NK-92 (cell line): ENCODE measurements around the gene IDH3A.

ENCODE experiments used
- DNase-seq: peaks from one replicate; lab custom pipeline; 2025; ENCODE audit not compliant: unreplicated experiment; lab: John Stamatoyannopoulos, UW

Gene IDH3A

DNA sequence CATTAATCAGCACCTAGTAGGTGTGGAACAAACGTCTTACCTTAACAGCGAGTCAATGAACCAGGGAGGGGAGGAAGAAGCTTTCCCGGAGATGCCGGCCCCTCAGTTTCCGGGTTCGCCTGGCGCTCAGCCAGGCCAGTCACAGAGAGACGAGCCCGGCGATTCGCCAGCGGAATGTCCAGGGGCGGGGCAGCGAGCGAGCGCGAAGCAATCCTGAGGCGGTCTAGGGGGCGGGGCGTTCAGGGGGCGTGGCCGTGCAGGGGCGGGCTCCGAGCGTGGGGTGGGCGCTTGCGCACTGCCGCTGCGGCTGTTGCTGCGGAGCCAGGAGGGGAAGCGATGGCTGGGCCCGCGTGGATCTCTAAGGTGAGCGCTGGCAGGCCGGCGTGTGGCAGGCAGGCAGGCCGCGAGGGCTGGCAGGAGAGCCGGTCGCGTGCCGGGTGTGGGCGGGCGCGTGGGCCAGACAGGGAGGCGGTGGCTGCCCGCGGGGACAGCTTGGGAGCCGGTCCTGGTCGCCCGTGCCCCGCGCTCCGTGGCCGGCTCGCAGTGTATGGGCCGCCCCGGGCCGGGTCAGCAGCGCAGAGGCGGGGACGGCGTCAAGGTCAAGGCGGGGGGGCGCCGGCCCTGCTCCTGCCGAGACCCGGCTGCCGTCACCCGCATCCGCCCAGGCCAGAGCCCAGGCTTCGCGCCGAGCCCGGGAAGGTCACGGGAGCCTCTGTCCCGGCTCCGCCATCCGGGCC lies at the start of gene IDH3A:
Gene IDH3A, plus strand, starts transcription at position 295 of the 737 bp plus-strand sequence. Its CDS starts 42 bp downstream, at position 337.
- DNase-seq, result peak; percentile 95

DNA sequence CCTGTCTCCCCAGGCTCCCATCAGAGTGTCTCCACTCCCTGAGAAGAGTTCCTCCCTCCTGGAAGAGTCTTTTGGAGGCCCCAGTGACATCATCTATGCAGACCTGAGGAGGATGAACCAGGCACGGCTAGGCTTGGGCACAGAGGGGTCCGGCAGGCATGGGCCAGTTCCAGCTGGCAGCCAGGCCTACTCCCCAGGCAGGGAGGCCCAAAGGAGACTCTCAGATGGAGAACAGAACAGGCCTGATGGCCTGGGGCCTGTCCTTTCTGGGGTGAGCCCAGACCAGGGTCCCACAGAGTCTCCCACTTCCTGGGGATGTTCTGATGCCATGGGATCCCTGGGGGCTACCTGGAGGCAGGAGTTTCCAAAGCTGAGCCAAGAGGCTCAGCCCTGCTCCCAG lies 48.3 kb upstream of the IDH3A start:
- DNase-seq, result no peak

DNA sequence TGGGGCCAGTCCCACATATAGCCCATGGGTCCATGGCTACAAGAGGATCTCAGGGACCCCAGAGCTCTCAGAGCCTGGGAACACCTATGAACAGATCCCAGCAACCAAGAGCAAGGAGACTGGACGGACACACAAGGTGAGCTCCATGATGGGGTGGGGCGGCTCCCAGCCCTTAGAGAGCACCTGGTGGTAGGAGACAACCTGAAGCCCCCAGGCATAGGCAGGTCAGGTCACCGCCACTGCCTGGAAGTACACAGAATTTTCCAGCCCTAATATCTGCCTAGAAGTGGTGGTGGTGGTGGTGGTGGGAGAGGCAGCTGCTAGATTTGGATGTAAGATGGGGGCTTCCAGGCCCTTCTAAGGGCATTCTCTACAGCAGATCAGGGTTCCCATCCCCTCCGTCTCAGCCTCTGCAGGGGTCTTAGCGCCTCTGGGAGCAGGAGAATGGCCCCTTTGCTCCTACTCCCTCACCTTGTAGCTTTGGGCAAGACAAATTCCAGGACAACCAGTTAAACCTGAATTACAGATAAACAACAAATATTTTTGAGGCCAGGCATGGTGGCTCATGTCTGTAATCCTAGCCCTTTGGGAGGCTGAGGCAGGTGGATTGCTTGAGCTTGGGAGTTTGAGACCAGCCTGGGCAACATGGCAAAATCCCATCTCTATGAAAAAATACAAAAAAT lies 47.6 kb upstream of the IDH3A start:
- DNase-seq, result no peak

DNA sequence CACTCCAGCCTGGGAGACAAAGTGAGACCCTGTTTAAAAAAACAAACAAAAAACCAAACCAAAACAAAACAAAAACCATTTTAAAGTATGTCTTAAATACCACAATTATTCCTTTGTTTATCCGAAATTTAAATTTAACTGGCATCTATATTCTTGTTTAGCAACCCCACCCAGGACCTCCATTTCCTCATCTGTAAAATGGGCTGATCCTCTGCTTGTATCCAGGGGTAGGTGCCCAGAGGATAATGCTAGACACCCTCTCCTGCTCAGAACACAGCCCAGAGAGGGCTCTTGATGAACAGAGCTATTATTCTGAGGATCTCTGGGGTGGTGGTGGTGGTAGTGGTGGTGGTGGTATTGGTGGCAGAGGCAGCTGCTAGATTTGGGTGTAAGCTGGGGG lies 47.0 kb upstream of the IDH3A start:
- DNase-seq, result no peak

DNA sequence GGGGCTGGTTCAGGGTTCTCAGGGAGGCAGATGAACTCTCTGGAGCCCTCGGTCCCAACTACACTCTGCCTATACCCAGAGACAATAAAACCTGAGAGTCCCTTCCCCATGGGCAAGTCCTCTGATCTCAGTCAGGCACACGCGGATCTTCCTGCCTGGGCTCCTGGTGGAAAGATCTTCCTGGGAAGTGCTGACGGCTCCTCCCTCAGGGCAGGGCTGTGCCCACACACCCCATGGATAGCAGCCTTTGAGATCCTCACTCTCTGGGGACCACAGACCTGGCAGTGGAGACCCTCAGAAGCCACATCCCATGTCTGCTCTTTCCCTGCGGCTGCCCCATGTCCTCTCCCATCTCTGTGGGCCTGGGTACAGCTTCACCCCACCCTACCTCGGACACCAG lies 46.4 kb upstream of the IDH3A start:
- DNase-seq, result no peak

DNA sequence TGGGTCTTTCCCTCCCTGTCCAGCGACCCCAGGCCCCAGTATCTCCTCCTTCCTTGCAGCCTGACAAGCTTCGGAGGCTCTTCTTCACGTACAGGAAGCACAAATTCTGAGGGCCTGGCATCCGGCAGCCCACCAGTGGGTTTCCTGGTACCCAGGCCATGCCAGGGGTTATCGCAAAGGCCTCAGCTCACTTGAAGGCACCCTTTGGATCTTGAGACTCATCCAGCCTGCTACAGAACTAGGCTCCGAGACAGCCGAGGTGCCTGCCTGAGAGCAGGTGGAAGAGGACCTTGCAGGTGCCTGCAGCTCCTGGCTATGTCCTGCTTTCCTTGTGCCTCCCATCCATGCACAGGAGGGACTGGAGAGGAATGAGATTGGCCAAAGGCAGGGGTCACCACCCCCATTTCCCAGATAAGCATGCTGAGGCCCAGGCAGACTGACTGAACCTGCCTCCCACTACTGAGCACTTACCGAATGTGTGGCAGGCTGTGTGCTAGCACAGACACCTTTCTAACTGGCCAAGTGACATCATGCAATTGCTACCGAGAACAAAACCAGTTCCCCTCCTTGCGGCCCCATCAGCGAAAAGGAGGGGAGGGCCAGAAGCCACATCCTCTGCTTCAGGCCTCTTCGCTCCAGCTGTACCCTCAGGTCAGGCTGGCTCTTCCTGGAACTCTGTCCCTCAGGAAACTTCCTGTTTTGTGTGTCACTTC lies 45.6 kb upstream of the IDH3A start:
- no peak for DNase-seq

DNA sequence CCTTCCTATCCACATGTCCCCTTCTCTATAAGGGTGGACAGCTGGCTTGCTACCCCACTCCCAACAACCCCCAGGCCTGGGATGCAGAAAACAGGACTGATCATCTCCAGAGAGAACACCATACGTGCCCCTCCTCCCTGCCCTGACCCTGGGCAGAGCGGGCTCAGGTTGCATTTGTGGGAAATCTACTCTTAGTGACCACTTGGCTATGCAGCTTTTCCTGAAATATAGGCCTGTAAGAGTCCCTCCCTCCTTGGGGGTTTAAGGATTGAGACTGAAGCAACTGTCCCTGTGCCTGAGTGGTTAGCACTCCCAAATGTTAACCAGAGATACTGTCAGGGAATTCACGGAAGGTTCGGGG lies 45.1 kb upstream of the IDH3A start:
- DNase-seq, result no peak

DNA sequence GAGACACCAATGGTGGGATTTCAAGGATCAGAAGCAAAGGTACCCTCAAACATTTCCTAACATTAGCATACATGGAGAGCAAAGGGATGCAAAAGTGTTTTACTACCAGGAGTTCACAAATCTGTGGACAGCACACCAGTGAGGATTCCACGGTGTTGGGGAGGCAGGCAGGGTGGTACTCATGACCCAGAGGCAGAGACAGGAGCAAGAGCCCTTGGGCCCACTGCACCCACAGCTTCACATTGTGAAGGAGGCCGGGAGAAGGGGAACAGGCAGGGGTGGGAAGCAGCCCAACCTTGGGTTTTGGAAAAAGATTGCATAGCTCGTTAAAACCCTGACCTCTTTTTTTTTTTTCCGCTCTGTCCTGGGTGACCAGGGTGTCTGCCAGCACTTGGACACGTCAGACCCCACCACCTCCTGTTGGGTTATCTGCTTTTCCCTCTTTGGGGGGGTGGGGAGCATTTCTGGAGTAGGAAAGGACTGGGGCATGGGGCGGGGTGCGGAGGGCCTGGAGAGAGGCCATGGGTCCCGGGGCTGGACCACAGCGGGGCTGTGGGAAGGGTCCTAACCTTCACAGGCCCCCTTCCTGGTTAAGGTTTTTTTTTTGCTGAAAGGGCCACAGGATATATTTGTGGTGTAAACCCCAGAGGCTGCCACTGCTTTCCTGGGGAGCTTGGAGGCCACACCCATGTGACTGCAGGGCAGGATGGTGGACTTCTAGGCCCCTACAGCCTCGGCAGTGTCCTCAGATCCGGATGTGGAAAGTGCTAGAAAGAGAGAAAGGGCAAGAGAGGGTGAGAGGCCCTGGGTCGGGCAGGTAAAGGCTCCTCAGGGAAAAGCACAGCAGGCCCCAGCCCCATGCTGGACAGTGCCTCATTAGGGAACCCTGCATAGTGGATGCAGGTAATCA lies 44.3 kb upstream of the IDH3A start:
- DNase-seq, result no peak

DNA sequence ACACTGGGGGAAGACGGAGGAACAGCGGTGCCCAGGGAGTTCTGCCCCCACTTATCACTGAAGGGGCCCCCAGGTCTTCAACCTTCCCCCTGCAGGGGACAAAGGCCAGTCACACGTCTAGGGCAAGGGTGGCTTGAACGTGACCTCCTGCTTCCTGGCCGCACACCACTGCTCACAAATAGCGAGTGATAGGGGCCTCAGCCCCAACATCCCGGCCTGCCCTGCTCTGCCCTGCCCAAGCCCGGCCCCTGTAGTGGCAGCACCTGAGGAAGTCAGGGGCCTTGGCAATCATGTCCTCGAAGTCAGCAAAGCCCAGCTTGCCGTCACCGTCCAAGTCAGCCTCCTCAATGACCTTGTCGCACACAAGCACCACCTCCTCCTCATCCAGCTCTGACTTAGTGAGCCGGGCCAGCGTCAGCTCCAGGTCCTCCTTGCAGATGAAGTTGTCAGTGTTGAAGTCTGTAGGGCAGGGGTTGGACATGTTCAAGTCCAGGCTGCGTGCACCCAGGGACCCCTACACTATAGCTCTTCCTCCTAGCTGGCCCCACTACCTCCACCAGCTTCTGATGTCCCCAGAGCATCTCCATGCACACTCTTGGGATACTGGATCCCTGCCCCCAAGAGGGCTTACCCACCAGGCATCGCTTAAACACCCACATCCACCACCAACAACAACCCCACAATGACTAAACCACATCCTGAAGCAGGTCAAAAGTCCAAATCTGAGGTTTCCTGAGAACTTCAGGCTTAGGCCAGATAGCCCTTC lies 43.5 kb upstream of the IDH3A start:
- DNase-seq, result no peak

DNA sequence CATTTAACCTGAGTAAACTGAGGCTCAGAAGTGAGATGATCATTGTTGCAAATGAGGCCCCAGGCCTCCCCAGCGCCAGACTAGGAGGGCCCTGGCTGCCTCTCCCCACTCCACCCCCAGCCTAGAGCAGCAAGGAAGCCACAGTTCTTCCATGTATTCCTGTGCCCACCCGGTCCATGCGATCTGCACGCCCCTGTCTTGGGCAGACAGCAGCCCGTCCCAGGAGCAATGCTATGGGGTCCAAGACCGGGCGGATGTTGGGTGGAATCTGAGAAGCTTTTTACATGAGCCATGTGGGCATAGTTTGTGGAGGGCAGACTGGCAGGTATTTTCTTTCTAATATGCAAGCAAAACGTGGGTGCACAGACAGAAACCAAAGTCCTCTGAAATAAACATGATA lies 41.7 kb upstream of the IDH3A start:
- DNase-seq, result no peak

DNA sequence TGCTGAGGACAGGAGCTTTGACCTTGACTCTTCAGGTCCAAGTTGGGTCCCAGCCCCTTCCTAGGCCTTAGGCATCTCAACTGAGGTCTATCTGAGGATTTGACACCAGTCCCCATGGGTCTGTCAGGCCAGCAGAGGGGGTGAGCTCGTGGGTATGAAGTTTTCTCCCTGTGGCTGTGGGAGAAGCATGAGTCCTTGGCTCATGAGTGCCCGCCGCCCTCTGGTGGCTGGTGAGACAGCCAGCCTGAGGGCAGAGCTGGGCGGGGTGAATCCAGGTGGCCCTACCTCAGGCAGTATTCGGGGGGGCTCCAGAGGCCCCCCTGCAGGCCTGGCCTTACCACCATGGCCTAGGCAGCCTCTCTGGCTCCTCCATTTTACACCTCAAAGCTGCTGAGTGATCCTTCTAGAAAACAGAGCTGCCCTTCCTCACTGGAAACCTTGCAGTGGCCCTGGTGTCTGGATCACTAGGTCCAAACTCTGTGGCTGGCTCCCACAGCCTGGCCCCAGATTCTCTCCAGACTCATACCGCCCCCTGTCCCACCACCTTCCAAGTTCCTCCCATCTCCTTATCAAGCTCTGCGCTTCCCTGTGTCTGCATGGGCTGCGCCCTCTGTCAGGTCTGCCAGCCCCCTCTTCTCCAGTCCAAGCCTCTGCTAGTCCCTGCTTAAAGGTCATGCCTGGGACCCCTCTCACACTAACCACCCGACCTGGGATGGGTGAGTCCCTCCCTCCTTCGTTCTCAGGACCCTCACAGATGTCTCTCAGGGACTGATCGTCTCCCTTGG lies 40.7 kb upstream of the IDH3A start:
- no peak for DNase-seq

DNA sequence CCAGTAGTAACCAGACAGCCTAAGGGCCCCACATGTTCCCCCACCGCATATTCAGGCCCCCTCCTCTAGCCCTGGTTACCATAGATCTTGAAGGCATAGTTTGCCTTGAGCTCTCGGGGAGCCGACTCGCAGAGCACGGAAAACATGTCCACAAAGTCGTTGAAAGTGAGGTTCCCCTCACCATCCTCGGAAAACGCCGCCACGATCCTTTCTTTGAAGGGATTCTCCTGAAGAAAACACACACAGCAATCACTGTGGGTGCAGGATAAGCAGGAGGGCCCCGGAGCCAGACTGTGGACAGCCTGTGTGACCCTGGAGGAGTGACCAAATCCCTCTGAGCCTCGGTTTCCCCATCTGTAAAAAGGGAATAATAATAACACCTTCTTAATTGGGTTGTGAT lies 40.0 kb upstream of the IDH3A start:
- no peak for DNase-seq

DNA sequence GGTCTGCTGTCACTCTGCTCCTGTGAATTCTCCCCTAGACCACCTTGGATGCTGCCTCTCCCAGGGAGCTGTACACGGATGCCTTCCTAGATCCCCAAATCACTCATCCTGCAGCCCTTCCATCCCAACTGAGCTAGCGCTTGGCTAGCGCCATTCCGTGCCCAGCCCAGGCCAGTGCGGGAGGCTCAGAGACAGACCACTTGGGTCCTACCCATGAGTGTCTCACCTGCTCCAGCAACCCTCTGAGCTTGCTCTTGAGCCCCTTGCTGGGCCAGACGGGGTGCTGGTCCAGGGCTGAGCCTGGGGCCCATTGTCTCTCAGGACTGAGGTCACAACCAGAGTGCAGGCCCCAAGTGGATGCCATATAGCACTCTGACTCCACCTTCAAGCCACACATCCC lies 39.1 kb upstream of the IDH3A start:
- DNase-seq, result no peak

DNA sequence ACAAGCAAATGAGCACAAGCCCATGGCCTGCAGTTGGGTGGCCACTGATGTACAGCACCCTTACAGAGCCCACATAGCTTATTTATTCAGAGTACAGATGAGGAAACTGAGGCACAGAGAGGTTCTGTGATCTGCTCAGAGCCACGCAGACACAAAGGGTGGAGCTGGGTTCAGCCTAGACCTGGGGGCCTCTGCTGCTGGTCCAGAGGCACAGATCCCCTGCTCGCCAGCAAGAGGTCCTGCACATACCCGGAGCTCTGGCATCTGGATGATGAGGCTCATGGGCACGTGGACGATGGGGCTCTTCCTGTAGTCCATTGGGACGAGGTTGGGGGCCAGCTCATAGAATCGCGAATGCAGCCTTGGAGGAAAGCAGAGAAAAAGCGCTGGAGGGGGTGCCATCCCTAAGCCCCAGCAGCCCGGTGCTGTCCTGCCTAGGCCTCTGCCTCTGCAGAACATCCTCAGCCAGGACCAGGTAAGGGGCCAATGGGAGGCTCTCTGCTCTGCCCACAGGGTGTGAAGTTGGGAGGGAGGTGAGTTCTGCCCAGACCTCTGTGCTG lies 38.2 kb upstream of the IDH3A start:
- no peak for DNase-seq

DNA sequence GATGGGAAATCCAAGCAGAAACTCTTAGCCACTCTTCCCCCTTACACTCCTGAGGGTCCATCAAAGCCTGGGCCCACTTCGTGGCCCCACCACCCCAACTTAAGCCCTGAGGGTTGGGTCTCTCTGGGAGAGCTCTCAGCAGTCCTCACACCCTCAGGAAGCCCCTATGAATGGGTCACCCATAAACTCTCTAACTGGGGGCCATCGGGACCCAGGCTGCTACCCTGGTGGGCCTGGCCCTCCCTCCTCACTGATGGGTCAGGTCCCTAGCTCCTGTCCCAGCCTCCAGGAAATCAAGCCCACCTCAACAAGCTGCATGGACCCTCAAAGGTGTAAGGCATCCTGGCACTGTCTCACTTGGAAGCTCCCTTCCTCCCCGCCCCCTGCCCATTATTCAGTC lies 37.4 kb upstream of the IDH3A start:
- DNase-seq, result no peak

DNA sequence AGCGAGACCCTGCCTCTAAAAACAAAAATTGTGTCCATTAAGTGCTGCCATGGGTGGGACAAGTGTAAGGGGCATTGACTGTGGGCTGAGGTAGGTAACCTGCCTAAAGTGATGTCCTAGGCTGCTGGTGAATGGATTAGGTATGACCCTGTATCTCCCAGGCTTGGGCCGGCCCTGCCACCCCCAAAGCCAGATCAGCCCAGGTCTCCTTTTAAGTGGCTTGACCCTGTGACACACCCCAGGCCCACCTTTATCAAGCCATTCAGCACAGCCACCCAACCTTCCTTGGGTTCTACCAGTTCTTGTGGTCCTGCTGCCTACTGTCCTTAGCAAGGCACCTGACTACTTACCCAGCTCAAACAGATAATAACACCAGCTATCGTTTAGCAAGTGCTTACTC lies 36.6 kb upstream of the IDH3A start:
- no peak for DNase-seq

DNA sequence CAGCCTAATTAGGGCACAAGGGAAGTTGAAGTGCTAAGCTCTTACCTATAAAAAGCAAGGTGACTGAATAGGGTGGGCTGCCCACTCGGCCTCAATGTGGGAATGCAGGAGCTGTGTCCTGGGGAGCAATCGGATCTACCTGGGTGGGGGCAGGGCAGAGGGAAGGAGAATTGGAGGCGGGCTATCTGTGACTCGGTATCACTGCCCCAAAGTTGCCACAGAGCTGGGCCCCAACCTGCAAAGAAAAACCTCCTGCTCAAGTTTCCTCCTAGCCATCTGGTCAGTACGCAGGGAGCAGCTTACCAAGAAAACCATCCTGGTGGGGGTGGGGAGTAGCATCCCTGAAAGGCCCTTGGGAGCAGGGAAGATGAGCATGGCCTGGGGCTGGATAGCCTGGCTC lies 28.6 kb upstream of the IDH3A start:
- DNase-seq, result no peak

DNA sequence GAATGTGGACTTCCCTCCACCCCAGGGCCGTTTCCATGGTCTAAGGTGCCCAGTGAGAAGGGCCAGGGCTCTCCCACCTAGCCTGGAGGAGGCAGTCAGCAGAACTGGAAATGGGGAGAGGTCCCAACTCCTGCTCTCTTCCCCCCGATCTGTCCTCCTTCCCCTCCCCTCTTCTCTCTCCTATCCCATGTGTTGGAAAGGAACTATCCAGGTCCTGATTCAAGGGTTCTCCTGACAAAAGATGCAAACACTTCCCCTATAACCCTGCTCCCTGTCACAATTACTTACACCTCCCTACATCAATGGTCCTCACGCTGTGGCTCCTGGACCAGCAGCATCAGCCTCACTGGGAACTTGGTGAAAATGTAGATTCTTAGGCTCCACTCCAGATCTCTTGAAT lies 23.9 kb upstream of the IDH3A start:
- no peak for DNase-seq

DNA sequence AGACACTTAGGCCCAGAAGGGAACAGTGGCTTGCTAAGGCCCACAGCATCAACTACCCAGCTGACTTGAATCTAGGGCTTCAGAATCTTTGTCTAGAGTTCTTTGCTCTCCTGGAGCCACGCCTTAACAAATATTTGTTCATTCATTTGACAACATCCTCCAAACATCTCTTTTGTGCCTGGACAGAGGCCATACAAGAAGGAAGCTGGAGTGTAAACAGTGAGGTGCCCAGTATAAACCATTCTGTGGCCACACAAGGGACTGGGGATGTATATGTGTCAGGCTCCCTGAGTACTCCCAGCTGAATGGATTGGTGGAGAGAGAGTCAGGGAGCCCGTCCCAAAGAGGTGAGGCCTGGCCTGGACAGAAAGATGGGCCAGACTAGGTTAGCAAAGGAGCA lies 21.3 kb upstream of the IDH3A start:
- DNase-seq, result no peak
